ENCODE data around the gene PRKAR1B.
"Not testable (repeated sequence)": the region's sequence is repeated elsewhere in the genome, so short reads cannot be mapped to it uniquely, and the experiment has no call there.

PRKAR1B gene

GRCh38 chr7:641269-641671, 85.8 kb downstream of the PRKAR1B start:
- no peak overlapping the region for H3K27ac ChIP-seq
- no peak for TF ChIP-seq CTCF (conservative IDR thresholded peaks at IDR 0.05)

DNA sequence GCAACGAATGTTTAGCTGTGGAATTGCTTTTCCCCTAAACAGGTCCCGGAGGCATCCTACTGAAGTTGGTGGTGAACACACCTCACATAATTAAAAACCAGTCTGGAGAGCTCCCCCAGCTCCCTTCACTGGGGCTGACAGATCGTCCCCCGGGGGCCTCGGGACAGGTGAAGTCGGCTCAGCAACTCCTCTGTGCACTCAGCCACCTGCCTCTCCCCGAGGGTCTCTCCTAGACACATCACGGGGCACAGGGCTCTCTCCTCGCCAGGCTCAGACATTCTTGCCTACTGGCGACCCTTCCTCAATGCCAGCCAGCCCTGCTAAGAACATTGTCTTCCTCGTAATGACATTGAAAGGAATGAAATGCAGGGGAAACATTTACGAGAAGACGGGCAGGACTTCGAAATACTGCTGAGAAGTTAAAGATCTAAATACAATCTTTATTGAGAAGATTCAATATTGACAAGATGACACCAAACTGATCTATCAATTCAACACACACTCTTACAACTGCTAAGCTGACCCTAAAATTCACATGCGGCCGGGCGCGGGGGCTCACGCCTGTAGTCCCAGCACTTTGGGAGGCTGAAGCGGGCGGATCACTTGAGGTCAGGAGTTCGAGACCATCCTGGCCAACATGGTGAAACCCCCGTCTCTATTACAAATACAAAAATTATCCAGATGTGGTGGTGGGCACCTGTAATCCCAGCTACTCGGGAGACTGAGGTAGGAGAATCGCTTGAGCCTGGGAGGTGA, 88.6 kb downstream of the PRKAR1B start:
- no peak overlapping the region for H3K27ac ChIP-seq
- TF ChIP-seq CTCF (conservative IDR thresholded peaks at IDR 0.05), result no peak

- no peak for TF ChIP-seq CTCF (conservative IDR thresholded peaks at IDR 0.05)
Observed at GRCh38 chr7:637826-638225, 89.3 kb downstream of the PRKAR1B start.

DNA sequence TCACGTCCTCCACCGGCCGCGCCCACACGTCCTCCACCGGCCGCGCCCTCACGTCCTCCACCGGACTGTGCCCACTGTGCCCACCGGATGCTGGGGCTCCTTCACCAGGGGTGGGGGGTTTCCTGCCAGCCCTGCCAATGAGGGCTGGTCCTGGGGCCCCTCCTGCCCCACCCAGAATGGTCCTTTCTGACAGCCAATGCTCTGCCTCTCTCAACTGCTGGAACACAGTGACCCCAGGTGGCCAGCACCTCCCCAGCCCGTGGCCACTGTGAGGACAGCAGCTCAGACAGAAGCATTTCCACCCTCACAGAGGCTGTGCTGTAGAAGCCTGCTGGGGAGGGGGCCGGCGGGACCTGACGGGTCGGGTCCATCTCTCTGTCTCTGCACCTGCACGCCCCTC, 90.7 kb downstream of the PRKAR1B start:
- H3K27ac ChIP-seq, result peak overlapping the region; percentile 61
- TF ChIP-seq CTCF (conservative IDR thresholded peaks at IDR 0.05), result peak; percentile 82

More at GRCh38 chr7:637826-638225, 89.3 kb downstream of the PRKAR1B start:
- no peak overlapping the region for H3K27ac ChIP-seq

DNA sequence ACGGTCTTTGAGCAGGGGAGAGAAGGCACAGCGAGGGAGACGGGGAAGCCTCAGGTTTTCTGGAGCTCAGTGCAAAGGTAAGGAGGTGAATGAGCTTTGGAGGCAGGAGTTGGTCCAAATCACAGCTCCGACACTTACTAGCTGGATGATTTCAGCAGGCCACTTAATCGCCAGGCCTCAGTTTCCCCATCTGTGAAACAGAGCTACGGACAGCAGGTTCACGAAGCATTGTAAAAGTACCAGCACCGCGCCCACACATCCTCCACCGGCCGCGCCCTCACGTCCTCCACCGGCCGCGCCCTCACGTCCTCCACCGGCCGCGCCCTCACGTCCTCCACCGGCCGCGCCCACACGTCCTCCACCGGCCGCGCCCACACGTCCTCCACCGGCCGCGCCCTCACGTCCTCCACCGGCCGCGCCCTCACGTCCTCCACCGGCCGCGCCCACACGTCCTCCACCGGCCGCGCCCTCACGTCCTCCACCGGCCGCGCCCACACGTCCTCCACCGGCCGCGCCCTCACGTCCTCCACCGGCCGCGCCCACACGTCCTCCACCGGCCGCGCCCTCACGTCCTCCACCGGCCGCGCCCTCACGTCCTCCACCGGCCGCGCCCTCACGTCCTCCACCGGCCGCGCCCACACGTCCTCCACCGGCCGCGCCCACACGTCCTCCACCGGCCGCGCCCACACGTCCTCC, 91.2 kb downstream of the PRKAR1B start:
- not testable (repeated sequence) for H3K27ac ChIP-seq

GRCh38 chr7:635227-635626, 91.9 kb downstream of the PRKAR1B start:
- H3K27ac ChIP-seq, result no peak overlapping the region

DNA sequence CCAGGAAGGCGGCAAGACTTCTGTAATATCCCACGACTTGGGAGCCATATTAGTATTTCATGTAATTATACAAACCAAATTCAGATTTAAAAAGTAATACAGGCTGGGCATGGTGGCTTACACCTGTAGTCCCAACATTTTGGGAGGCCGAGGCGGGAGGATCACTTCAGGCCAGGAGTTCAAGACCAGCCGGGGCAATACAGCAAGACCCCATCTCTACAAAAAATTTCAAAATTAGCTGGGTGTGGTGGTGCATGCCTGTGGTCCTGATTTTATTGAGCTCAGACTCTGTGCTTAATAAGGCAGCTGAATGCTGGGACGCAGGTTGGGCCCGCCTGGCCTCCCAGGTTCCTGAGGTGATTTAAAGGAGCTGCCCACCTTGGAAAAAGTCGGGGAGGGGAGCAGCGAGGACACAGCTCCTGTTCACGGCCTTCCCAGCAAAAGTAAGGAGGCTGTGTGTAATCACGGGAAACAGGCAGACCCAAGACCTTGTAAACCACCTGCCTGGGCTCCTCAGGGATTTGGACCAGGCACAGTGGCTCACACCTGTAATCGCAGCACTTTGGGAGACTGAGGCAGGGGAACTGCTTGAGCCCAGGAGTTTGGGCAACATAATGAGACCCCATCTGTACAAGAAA, 93.6 kb downstream of the PRKAR1B start:
- TF ChIP-seq CTCF (conservative IDR thresholded peaks at IDR 0.05), result no peak
- H3K27ac ChIP-seq, result no peak overlapping the region

More at GRCh38 chr7:635227-635626, 91.9 kb downstream of the PRKAR1B start:
- TF ChIP-seq CTCF (conservative IDR thresholded peaks at IDR 0.05), result no peak
